ENCODE results near the gene CD200R1. TPM values are rescaled to one million over a fixed set of nuclear protein-coding genes. Genes with fewer than 3 reads are reported as not detected.

CD200R1 gene
- total and polyA plus RNA-seq, 2 of the 13 experiments (the other 11 are each of a cell fraction or from before 2014, with no cell fraction given): 0.04 TPM; not detected in 1

DNA sequence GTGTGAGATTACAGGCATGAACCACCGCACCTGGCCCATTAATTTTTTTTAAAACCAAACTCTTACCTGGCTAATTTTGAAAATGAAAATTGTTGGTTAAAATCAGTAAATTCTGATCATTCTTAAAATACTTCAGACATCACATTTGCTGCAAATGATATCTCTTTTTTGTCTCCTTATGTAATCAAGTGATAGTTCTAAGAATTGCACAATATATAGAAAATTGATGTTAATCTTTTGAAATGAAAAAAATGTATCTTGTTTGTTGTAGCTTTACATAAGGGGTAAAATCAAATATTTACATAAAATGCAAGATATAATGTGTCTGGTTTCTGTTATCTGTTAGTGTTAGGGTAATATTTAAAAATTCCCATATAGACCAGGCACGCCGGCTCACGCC is 20.9 kb upstream of the CD200R1 start:
- Histone ChIP-seq H3K4me2 (ENCODE audit: low read depth, low read length) (no peak overlapping the region), H3K9ac (ENCODE audit: insufficient read depth, low read depth, low read length) (no peak overlapping the region), H3K79me2 (ENCODE audit: insufficient read depth, low read length) (peaks cover 14% of the 10 kb centered on the region), H3K36me3 (replicated peaks in 1 of 2; ENCODE audit: control insufficient read depth in 1 of 2, insufficient read depth in 2 of 2, low read length in 2 of 2) (peaks cover 4 to 18% of the 10 kb centered on the region in 2 experiments; a peak in 4 of 5 replicates), H3K27ac (ENCODE audit: extremely low read length, insufficient read depth, low read length) (no peak overlapping the region), H3K4me1 (ENCODE audit: insufficient read depth, low read length) (peaks cover 20% of the 10 kb centered on the region), H2AFZ (ENCODE audit: low read length) (no peak overlapping the region), H3K4me3 (replicated peaks in 1 of 3; ENCODE audit: insufficient read depth in 1 of 3, low read depth in 2 of 3, low read length in 3 of 3) (no peak overlapping the region), H3K9me3 (ENCODE audit: low read length) (no peaks in the 10 kb centered on the region), H3K27me3 (ENCODE audit: control insufficient read depth in 1 of 2, insufficient read depth in 2 of 2, low read length in 2 of 2) (no peaks in the 10 kb centered on the region; a peak in 1 of 5 replicates), H4K20me1 (ENCODE audit: insufficient read depth, low read length) (no peaks in the 10 kb centered on the region)
- no peak for ATAC-seq
- in situ Hi-C loops (cut with HindIII; ENCODE audit: extremely low pct_ligation_motif_present, low pct_unique_long_range_greater_than_20kb): no loop called here
- no TSS peak for BruUV-seq (replicated peaks)
- FAIRE-seq: no peak
- ChIA-PET POLR2A (no interaction called here), CTCF (ENCODE audit: low intra/inter-chr PET ratio, low total read pairs) (no interaction called here)
- no peak for DNase-seq (ENCODE audit: low spot score)
- 99% methylated on average over 4 of the region's 4 CpGs for WGBS (ENCODE audit: low lambda C conversion rate)
- intact Hi-C loops (cut with micrococcal nuclease; ENCODE audit: unreplicated experiment): no loop called here
- TF ChIP-seq DPF2 (CRISPR knock-in tag; IDR thresholded peaks at IDR 0.05; ENCODE audit: borderline replicate concordance, low read depth) (no peak), CEBPB (IDR thresholded peaks at IDR 0.05; ENCODE audit: borderline replicate concordance, low read depth, low read length) (peak; percentile 15; the same call in 1 of the 2 replicates), KAT8 (CRISPR knock-in tag; IDR thresholded peaks at IDR 0.05) (no peak), PCBP2 (optimal IDR thresholded peaks at IDR 0.05; ENCODE audit: low read depth, low read length, poor library complexity, severe bottlenecking) (no peak), PCBP1 (IDR thresholded peaks at IDR 0.05; ENCODE audit: borderline replicate concordance, low read depth, low read length) (no peak)
- TF ChIP-seq, protein P1, sequence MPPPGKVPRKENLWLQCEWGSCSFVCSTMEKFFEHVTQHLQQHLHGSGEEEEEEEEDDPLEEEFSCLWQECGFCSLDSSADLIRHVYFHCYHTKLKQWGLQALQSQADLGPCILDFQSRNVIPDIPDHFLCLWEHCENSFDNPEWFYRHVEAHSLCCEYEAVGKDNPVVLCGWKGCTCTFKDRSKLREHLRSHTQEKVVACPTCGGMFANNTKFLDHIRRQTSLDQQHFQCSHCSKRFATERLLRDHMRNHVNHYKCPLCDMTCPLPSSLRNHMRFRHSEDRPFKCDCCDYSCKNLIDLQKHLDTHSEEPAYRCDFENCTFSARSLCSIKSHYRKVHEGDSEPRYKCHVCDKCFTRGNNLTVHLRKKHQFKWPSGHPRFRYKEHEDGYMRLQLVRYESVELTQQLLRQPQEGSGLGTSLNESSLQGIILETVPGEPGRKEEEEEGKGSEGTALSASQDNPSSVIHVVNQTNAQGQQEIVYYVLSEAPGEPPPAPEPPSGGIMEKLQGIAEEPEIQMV (CRISPR knock-in tag; IDR thresholded peaks at IDR 0.05; ENCODE audit: low read depth): no peak
- TF ChIP-seq, protein P2, sequence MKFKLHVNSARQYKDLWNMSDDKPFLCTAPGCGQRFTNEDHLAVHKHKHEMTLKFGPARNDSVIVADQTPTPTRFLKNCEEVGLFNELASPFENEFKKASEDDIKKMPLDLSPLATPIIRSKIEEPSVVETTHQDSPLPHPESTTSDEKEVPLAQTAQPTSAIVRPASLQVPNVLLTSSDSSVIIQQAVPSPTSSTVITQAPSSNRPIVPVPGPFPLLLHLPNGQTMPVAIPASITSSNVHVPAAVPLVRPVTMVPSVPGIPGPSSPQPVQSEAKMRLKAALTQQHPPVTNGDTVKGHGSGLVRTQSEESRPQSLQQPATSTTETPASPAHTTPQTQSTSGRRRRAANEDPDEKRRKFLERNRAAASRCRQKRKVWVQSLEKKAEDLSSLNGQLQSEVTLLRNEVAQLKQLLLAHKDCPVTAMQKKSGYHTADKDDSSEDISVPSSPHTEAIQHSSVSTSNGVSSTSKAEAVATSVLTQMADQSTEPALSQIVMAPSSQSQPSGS (CRISPR knock-in tag; IDR thresholded peaks at IDR 0.05): no peak

All from HepG2 (cell line).